Fibroblast of lung (primary cell): ENCODE results near the gene CLDND1. TPM values are rescaled to one million over a fixed set of nuclear protein-coding genes. Genes with fewer than 3 reads are reported as not detected.

Source experiments
- DNase-seq, 2 donors: peaks; one replicate each; pipeline versions ENCODE4 v3.0.0 to v3.0.0-alpha.2; 2010; ENCODE audit warnings: low read depth in 2 of 2
- H2AFZ ChIP-seq: 2 replicates; pipeline ENCODE4 v1.5.1; 2012; ENCODE audit warnings: low read length, control low read depth, inconsistent platforms
- H3K27ac ChIP-seq: 2 replicates; pipeline ENCODE4 v1.5.1; 2011; ENCODE audit warnings: low read length, control low read depth; ENCODE audit not compliant: insufficient read depth
- H3K27me3 ChIP-seq: 2 replicates; pipeline ENCODE4 v1.5.1; 2011; ENCODE audit warnings: mild to moderate bottlenecking, low read length; ENCODE audit not compliant: control insufficient read depth, insufficient read depth
- H3K36me3 ChIP-seq: 2 replicates; pipeline ENCODE4 v1.5.1; 2011; ENCODE audit warnings: low read length; ENCODE audit not compliant: control insufficient read depth, insufficient read depth
- H3K4me1 ChIP-seq: 2 replicates; pipeline ENCODE4 v1.5.1; 2011; ENCODE audit warnings: low read length; ENCODE audit not compliant: control insufficient read depth, insufficient read depth; ENCODE audit errors: extremely low read depth
- H3K4me2 ChIP-seq: 2 replicates; pipeline ENCODE4 v1.5.1; 2011; ENCODE audit warnings: low read length, control low read depth; ENCODE audit not compliant: insufficient read depth; ENCODE audit errors: extremely low read depth
- H3K4me3 ChIP-seq, 4 experiments: fragments of 200-600 bp in 1 of 4; sonication (generic) in 1 of 4; replicated peaks in 1 of 4; 2 replicates each; pipeline ENCODE4 v1.5.1; 2011 to 2016; ENCODE audit warnings: low read length in 4 of 4, low read depth in 3 of 4, mild to moderate bottlenecking in 3 of 4, control low read depth in 2 of 4, inconsistent platforms in 1 of 4, mixed read lengths in 1 of 4; ENCODE audit not compliant: insufficient read depth in 1 of 4; ENCODE audit errors: control extremely low read depth in 1 of 4
- H3K79me2 ChIP-seq: 2 replicates; pipeline ENCODE4 v1.5.1; 2012; ENCODE audit warnings: mild to moderate bottlenecking, low read length, inconsistent platforms; ENCODE audit not compliant: control insufficient read depth, insufficient read depth
- H3K9ac ChIP-seq: 2 replicates; pipeline ENCODE4 v1.5.1; 2011; ENCODE audit warnings: mild to moderate bottlenecking, low read length, control low read depth; ENCODE audit not compliant: insufficient read depth
- H3K9me3 ChIP-seq: 2 replicates; pipeline ENCODE4 v1.5.1; 2012; ENCODE audit warnings: low read depth, low read length; ENCODE audit not compliant: control insufficient read depth, insufficient read depth
- H4K20me1 ChIP-seq: 2 replicates; pipeline ENCODE4 v1.5.1; 2011; ENCODE audit warnings: low read length; ENCODE audit not compliant: control insufficient read depth, insufficient read depth; ENCODE audit errors: extremely low read depth
- EZH2 ChIP-seq: IDR thresholded peaks from 2 replicates; pipeline ENCODE4 v1.5.1; 2012; ENCODE audit warnings: low read length, control low read depth, mild to moderate bottlenecking; ENCODE audit errors: missing control alignments
- polyA plus RNA-seq, 2 donors: library from polyadenylated mRNA; depleted of rRNA in 1 of 2; stranded (reverse) in 1 of 2; unstranded in 1 of 2; fragments of >200 nt; gene quantifications; 2 replicates each; pipeline ENCODE4 v1.2.1, GENCODE V29; 2011 to 2012; ENCODE audit warnings: missing spikeins in 1 of 2
- total RNA-seq: library from RNA; depleted of rRNA; stranded (reverse); fragments of >200 nt; gene quantifications from 2 replicates; pipeline ENCODE4 v1.2.1, GENCODE V29; 2014
- TF ChIP-seq, protein P1 (sequence below), 2 donors: IDR thresholded peaks in 1 of 2; conservative IDR thresholded peaks in 1 of 2; 1 replicate in 1 of 2; 2 replicates in 1 of 2; pipeline ENCODE4 v1.5.1; 2011 to 2012; ENCODE audit warnings: low read length in 2 of 2, control low read depth in 1 of 2, inconsistent platforms in 1 of 2, low read depth in 1 of 2, mild to moderate bottlenecking in 1 of 2

CLDND1 gene
- total and polyA plus RNA-seq, 2 donors (not counting 1 experiment from before 2014, with no cell fraction given), result 76.8 to 127 TPM

DNA sequence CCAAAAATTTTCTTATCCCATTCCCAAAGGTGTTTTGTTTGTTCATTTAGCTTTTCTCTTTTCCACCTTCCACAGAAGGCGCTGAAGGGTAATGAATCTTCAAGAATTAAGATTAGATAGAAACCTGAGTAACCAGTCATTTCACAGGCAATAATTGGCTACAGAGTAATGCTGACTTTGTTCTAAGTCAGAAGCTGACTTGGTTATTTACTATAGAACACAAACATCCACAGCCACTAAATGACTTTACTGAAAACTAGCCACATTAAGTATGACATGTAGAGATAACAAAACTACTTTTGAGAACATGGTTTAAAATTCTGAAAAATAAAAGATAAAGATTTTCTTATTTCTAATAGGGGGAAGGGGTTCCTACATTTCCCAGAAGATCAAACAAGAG, 7.8 kb downstream of the CLDND1 start:
- peaks cover 6% of the 10 kb centered on the region for H3K79me2 ChIP-seq
- DNase-seq, result no peak
- H3K27me3 ChIP-seq, result no peaks in the 10 kb centered on the region
- TF ChIP-seq, protein P1, sequence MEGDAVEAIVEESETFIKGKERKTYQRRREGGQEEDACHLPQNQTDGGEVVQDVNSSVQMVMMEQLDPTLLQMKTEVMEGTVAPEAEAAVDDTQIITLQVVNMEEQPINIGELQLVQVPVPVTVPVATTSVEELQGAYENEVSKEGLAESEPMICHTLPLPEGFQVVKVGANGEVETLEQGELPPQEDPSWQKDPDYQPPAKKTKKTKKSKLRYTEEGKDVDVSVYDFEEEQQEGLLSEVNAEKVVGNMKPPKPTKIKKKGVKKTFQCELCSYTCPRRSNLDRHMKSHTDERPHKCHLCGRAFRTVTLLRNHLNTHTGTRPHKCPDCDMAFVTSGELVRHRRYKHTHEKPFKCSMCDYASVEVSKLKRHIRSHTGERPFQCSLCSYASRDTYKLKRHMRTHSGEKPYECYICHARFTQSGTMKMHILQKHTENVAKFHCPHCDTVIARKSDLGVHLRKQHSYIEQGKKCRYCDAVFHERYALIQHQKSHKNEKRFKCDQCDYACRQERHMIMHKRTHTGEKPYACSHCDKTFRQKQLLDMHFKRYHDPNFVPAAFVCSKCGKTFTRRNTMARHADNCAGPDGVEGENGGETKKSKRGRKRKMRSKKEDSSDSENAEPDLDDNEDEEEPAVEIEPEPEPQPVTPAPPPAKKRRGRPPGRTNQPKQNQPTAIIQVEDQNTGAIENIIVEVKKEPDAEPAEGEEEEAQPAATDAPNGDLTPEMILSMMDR (conservative IDR thresholded peaks at IDR 0.05 in 1 of 2, IDR thresholded peaks at IDR 0.05 in 1 of 2; ENCODE audit: low read depth in 1 of 2, low read length in 2 of 2), result no peak
- TF ChIP-seq EZH2, result no peak
- H4K20me1 ChIP-seq, result no peaks in the 10 kb centered on the region
- H2AFZ ChIP-seq, result no peak overlapping the region
- H3K9me3 ChIP-seq, result no peaks in the 10 kb centered on the region
- no peak overlapping the region for H3K4me3 ChIP-seq
- no peaks in the 10 kb centered on the region for H3K4me1 ChIP-seq
- peaks cover 4% of the 10 kb centered on the region for H3K36me3 ChIP-seq
- H3K9ac ChIP-seq, result no peak overlapping the region
- no peak overlapping the region for H3K4me2 ChIP-seq
- no peak overlapping the region for H3K27ac ChIP-seq

DNA sequence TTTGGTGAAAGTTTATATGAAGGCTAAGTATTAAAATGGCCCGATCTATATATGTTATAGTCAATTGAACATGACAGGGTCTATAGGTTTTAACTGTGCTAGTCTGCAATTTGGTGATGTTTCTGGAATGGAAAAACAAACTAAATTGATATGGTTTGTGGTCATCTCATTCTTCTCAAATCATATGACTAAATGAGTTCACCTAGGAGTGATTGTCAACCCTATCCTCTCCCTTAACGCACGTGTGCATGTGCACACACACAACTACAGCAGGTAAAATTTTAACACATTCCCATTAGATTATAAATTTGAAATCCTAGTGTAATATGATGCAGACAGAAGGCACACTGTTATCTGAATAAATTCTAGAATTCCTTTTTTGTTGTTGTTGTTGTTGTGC, 9.0 kb downstream of the CLDND1 start:
- TF ChIP-seq EZH2, result no peak
- TF ChIP-seq, protein P1 (conservative IDR thresholded peaks at IDR 0.05 in 1 of 2, IDR thresholded peaks at IDR 0.05 in 1 of 2; ENCODE audit: low read depth in 1 of 2, low read length in 2 of 2), result no peak

DNA sequence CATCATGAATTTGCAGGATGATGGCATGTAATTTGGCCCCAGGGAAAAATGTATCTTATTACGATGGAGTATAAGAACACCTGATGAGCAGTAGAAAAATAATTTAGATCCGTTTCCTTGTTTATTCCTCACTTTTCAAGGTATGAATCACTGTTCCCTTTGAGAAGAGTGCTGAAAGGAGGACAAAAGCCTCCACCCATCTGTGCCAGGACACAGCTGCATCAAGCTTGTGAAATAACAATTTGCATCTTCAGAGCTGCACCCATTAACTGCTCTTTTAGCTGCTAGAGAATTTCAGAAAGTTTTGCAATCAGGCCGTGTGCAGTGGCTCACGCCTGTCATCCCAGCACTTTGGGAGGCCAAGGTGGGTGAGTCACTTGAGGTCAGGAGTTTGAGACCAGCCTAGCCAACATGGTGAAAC, 9.6 kb downstream of the CLDND1 start:
- Histone ChIP-seq H3K36me3 (peaks cover 4% of the 10 kb centered on the region), H3K4me3 (no peak overlapping the region), H4K20me1 (no peaks in the 10 kb centered on the region), H3K27ac (no peak overlapping the region), H3K9me3 (no peaks in the 10 kb centered on the region), H3K27me3 (no peaks in the 10 kb centered on the region), H3K9ac (no peak overlapping the region), H3K79me2 (no peaks in the 10 kb centered on the region), H3K4me2 (no peak overlapping the region), H2AFZ (no peak overlapping the region), H3K4me1 (no peaks in the 10 kb centered on the region)
- TF ChIP-seq EZH2, result no peak
- TF ChIP-seq, protein P1 (conservative IDR thresholded peaks at IDR 0.05 in 1 of 2, IDR thresholded peaks at IDR 0.05 in 1 of 2; ENCODE audit: low read depth in 1 of 2, low read length in 2 of 2), result no peak
- peak; percentile 23 to 77 for DNase-seq

More for the DNA sequence above, 9.0 kb downstream of the CLDND1 start:
- Histone ChIP-seq H3K36me3 (peaks cover 4% of the 10 kb centered on the region), H3K4me2 (no peak overlapping the region), H3K9me3 (no peaks in the 10 kb centered on the region), H3K27me3 (no peaks in the 10 kb centered on the region), H3K4me3 (no peak overlapping the region), H3K79me2 (no peaks in the 10 kb centered on the region), H2AFZ (no peak overlapping the region), H3K27ac (no peak overlapping the region), H4K20me1 (no peaks in the 10 kb centered on the region), H3K4me1 (no peaks in the 10 kb centered on the region), H3K9ac (no peak overlapping the region)
- DNase-seq, result no peak
